Measurements from ENCODE around the gene CETP.
A peak's percentile ranks its signal among the peaks of the same experiment; 100 is the strongest.

CETP gene

GRCh38 chr16:56964243-56965148 is 2.7 kb downstream of the CETP start:
- H3K4me3 ChIP-seq (ENCODE audit: low read depth, low read length) = no peak overlapping the region
- TF ChIP-seq CTCF (IDR thresholded peaks at IDR 0.05; ENCODE audit: low read depth, low read length) = peak; percentile 61

GRCh38 chr16:56965149-56966092 is 3.7 kb downstream of the CETP start:
- H3K4me3 ChIP-seq (ENCODE audit: low read depth, low read length) = no peak overlapping the region
- no peak for TF ChIP-seq CTCF (IDR thresholded peaks at IDR 0.05; ENCODE audit: low read depth, low read length)

- no peak overlapping the region for H3K4me3 ChIP-seq (ENCODE audit: low read depth, low read length)
- TF ChIP-seq CTCF (IDR thresholded peaks at IDR 0.05; ENCODE audit: low read depth, low read length) = no peak
Measured at GRCh38 chr16:56966093-56966475, 4.3 kb downstream of the CETP start.

GRCh38 chr16:56967733-56968132 is 6.0 kb downstream of the CETP start:
- no peak for TF ChIP-seq CTCF (IDR thresholded peaks at IDR 0.05; ENCODE audit: low read depth, low read length)
- no peak overlapping the region for H3K4me3 ChIP-seq (ENCODE audit: low read depth, low read length)

GRCh38 chr16:56969769-56970168 is 8.0 kb downstream of the CETP start:
- TF ChIP-seq CTCF (IDR thresholded peaks at IDR 0.05; ENCODE audit: low read depth, low read length) = no peak
- H3K4me3 ChIP-seq (ENCODE audit: low read depth, low read length) = no peak overlapping the region

- no peak overlapping the region for H3K4me3 ChIP-seq (ENCODE audit: low read depth, low read length)
- TF ChIP-seq CTCF (IDR thresholded peaks at IDR 0.05; ENCODE audit: low read depth, low read length) = no peak
Measured at GRCh38 chr16:56970934-56971767, 9.4 kb downstream of the CETP start.
